CD4-positive, alpha-beta T cell treated with Interleukin-1 beta for 1 hour (primary cell): ENCODE measurements around the gene SEH1L.
"Not testable (repeated sequence)": the region's sequence is repeated elsewhere in the genome, so short reads cannot be mapped to it uniquely, and the experiment has no call there.

Source experiments
- DNase-seq, 2 donors: peaks; one replicate each; pipeline ENCODE4 v3.0.0-alpha.2; 2020 to 2022

SEH1L gene

DNA sequence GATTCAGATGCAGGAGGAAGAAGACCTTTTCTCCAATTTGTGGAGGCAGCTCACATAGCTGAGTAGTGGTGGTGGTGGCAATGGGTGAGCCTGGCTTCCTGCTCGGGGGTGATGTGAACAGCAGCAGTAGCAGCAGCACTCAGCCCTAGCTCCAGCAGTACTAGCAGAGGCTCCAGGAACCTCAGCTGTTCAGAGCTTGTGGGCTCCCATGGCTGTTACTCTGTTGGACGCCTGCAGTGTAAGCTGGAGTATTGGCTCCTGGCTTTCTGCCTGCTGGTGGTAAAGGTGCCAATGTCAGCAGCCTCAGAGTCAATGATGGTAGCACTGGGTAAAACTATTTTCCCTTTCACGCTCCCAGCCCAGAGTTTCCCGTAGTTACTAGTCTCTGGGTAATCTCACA lies 3.1 kb upstream of the SEH1L start:
- DNase-seq: no peak

DNA sequence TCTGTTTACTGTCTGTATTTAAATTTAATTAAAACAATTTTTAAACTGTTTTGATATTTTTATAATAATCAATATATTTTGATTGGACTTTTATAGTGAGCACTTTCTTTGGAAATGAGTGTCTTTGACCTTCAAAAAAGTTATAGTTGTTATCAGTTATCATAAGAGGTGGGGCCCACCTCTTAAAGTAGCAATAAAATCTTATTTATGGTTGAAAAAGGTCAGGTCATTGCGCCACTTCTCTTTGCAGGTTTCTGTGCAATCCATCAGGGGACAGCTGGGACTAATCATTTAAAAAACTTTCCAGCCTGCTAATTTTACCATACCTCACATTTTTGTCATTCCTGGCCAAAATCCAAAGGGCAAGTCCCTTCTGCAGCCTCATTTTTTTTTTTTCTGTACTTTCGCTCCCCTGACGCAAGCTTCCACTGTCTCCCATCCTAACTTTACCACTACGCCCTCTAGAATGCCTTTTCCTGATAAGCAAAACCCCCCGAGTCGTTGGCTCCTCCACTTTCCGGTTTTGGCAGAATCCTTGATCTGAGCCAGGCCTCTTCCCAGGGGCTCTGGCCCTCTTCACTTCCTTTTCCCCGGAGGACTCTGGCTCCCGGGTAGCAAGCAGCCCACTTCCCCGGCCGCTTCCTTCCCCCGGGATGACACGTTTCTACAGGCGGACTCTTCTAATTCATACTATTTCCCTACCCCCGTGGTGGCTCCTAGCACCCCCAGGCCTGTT lies 1.1 kb upstream of the SEH1L start:
- peak in 1 of 2 donors; percentile 11 for DNase-seq

DNA sequence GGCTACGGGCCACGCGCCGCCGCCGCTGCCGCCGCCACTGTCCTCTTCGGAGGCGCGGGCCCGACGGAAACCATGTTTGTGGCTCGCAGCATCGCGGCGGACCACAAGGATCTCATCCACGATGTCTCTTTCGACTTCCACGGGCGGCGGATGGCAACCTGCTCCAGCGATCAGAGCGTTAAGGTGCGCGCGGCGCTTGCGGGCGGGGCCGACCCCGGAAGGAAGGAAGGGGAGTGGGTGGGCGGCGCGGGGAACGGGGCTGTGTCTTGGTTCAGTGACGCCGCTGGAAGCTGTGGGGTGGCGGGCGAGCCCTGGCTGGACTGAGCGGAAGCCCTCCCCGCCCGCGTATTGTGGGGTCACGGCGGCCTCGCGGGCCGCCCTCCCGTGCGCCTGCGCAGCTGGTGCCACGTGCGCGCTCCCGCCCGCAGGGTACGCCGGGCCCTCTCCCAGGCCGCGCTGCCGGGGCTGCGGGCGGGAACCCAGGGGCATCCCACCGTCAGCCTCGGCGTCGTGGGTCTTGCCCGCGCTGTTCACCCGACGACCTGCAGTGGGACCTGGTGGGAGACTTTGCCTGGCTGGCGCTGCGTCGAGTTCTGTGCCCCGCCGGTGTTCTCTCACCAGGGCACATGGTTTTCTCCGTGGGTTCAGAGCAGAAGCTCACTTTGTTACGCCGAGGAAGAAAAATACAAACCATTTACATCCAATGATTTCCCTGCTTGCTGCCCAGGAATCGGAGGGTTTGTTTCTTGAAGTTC lies 416 bp downstream of the SEH1L start:
- DNase-seq: peak; percentile 99

DNA sequence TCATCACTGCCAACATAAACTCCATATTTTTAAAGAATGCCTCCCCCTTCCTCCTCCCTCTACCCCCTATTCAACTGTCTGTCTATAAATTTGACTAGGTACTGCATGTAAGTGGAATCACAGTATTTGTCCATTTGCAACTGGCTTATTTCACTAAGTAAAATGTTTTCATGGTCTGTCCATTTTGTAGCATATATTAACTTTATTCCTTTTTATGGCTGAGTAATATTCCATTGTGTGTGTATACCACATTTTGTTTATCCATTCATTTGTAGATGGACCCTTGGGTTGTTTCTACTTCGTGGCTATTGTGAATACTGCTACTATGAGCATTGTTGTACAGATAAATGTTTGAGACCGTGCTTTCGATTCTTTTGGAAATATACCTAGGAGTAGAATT lies 10.7 kb downstream of the SEH1L start:
- no peak for DNase-seq

DNA sequence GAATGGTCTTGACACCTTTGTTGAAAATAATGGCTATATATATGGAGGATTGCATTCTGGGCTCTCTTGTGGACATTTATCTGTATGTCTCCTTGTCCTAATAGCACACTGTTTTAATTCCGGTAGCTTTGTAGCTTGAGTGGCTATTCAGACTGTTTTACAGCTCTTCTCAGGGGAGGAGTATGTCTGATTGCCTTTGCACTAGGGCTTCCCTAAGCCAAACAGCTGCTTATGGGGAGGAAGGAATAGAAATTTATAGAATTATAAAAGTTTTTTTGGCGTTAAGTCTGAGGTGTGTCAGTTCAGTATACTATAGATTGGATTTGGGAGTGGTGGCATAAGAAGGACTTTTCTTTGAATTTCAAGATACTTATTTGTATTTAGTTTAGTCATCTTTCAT lies 12.6 kb downstream of the SEH1L start:
- DNase-seq: no peak

DNA sequence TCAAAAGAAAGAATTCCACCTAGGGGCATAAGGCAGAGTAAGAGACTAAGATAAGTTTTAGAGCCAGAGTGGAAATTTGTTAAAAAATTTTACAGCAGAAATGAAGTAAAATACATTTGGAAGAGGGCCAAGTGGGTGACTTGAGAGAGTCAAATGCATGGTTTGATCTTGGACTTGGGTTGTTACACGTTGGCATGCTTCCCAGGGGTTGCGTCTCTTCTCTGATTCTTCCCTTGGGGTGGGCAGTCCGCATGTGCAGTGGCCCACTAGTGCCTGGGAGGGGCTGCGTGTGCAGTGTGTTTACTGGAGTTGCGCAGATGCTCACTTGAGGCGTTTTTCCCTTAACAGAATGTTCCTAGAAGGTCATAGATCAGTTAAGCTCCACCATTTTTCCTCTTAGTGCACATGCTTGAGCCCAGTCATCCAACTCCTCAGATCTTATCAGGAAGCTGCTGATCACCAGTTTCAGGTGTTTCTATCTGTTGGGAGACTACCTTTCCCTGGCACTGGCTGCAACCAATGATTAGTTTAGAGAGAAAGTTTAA lies 13.1 kb downstream of the SEH1L start:
- no peak for DNase-seq

DNA sequence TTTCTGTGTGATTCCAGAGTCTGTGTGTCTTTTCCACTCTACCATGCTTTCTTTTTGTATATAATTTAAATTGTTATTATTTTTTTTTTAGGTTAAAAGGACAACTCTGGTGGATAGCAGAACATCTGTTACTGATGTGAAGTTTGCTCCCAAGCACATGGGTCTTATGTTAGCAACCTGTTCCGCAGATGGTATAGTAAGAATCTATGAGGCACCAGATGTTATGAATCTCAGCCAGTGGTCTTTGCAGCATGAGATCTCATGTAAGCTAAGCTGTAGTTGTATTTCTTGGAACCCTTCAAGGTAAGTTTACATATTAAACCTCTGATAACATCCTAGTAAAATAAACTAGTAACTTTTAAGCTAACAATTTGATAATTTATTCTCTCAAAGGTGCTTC lies 15.3 kb downstream of the SEH1L start:
- no peak for DNase-seq

DNA sequence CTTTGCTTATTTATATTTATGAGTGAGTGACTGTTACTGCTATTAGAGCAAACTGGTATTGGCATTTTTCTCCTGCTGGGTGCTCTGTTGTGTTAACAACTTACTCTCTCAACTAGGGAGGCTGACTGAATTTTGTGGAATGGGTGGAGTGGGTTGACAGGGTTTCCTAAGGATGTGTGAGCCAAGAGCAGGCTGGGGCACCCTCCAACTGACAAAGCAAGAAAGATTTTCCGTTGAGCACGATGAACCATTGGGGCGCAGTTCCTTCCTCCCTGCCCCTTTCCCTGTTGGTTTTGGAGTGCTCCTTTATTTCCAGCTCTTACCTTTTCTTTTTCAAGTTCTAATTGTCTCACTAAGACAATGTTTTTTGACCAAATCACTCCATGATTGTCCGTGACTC lies 20.3 kb downstream of the SEH1L start:
- DNase-seq: no peak

DNA sequence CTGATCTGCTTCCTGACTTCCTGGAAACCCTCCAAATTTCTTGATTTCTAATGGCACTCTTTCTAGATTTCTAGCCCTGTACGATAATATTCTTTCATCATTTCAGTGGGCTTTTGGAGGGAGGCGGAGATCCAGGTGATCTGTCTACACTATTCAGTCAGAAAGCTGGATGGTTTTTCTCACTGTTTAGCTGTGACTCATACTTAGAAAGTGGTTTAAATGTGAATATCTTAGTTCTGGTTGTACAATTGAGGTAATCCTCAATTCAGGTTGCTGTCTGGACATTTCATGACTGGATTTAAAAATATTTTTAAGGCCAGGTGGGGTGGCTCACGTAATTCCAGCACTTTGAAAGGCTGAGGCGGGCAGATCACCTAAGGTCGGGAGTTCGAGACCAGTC lies 20.8 kb downstream of the SEH1L start:
- DNase-seq: no peak

DNA sequence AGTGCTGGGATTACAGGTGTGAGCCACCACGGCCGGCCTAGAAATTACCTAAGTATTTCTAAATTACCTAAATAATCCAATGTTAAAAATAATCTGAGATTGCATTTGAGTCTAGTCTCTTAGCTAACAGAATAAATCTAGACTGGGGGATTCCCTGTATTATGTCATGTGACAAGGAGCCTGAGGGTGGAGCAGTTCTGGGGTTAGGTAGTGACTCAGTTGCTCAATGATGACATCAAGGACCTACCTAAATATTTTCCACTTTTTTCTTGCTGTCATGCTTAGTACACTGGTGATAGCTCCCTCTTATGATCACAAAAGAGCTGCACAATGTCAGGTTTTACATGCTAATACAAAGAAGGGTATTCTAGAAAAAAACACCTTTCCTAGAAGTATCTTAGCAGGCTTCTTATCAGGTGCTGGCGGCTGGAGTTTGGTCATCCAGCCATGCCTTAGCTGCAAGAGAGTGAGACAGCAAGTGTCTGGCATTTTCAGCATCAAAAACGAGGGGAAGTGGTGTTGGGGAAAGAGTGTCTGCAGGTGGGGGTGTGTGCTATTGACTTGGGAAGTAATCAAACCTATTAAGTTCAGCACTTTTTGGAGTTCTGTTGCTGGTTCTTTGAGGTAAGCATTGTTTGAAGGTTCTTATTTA lies 25.9 kb downstream of the SEH1L start:
- DNase-seq: no peak

DNA sequence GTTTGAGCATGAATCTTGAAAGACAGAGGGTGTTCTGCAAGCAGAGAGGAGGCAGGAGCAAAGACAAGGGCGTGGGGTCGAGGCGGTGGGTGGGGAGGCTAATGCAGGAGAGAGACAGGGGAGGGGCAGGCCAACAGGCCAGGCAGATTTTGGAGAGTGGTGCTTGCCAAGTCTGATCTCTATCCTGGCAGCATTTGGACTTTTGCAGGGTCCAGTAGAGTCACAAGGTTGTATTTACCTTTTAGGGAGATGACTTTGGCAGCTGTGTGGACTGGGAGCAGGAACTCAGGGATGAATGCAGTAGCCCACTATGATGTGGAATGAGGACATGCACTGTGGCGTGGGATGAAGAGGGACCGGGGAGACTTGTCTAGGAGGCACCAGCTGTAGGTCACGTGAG lies 27.7 kb downstream of the SEH1L start:
- DNase-seq: no peak

DNA sequence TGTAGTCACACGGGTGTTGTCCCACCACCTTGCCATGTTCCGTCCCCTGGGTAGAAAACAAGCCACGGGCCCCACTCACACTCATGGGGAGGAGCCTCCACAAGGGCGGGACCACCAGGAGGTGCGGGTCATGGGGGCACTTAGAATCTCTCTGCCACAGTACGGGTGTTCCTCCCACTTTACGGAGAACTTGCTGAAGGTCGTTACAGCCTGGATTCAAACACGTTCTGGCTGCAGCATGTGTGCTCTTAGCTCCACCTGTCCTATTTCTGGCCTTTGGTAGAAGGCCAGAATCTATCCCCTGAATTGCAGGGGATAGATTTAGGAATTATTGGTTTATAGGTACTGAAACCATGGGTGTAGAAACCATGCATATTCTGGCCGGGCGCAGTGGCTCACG lies 28.5 kb downstream of the SEH1L start:
- DNase-seq: no peak

DNA sequence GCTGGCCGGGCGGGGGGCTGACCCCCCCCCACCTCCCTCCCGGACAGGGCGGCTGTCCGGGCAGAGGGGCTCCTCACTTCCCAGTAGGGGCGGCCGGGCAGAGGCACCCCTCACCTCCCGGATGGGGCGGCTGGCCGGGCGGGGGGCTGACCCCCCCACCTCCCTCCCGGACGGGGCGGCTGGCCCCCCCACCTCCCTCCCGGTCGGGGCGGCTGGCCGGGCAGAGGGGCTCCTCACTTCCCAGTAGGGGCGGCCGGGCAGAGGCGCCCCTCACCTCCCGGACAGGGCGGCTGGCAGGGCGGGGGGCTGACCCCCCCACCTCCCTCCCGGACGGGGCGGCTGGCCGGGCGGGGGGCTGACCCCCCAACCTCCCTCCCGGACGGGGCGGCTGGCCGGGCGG lies 32.3 kb downstream of the SEH1L start:
- not testable (repeated sequence) for DNase-seq

DNA sequence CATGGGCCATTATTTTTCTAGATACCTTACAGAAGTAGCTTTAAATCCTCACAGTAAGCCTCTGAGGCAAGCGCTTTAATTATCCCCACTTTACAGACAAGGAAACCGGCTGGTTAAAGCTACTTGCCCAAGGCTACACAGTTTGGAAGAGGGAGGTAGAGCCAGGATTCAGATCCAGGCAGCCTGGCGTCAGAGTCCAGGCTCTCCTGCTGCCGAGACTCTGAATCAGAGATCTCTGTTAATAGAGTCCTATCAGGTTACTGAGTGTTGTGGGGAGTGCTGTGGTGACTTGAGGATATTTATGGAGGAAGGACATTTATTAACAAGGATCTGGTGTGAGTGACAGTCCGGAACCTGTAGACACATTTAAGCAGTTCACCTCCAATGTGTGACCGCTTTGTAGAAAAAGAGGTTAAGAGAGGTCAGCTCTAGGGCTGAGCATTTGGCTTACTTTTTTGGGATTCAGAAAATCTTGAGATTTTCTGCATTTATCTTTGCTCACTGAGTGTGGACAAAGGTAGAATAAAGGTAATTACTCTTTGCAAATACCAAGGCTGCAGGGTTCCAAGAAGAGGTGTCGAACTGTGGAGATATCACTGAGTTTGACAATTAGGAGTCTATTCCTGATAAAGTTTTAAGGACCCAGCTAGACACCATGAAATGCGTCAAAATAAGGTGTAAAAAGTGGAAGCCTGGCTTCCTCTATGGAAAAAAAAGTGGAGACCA lies 41.7 kb downstream of the SEH1L start:
- DNase-seq: no peak

DNA sequence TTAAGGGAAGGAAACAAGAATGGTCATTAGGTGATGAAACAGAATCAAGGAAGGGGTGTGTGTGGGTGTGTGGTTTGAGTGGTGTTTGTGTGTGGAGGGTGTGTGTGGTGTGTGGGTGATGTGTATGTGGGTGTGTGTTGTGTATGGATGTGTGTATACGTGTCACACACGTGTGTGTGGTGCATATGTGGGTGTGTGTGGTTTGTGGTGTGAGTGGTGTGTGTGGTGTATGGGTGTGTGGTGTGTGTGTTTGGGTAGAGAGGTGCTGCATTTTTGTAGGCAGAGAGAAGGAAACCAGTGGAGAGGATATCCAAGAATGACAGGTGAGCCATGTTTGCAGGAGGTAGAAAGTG lies 42.3 kb downstream of the SEH1L start:
- DNase-seq: peak; percentile 42 to 44

DNA sequence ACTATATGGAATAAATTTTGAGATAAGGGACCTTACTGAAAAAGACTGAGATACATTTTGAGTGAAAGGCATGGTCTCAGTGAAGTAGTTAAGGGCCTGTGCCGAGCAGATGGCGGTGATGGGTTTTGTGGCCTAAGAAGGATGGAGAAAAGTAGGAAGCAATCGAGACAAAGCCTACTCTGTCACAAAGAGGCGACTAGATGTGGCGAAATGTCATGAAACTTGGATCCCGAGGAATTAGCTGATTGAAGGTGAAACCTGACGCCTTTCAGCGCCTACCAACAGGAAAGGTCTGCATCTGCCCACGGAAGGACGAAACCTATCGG lies 42.8 kb downstream of the SEH1L start:
- DNase-seq: no peak

DNA sequence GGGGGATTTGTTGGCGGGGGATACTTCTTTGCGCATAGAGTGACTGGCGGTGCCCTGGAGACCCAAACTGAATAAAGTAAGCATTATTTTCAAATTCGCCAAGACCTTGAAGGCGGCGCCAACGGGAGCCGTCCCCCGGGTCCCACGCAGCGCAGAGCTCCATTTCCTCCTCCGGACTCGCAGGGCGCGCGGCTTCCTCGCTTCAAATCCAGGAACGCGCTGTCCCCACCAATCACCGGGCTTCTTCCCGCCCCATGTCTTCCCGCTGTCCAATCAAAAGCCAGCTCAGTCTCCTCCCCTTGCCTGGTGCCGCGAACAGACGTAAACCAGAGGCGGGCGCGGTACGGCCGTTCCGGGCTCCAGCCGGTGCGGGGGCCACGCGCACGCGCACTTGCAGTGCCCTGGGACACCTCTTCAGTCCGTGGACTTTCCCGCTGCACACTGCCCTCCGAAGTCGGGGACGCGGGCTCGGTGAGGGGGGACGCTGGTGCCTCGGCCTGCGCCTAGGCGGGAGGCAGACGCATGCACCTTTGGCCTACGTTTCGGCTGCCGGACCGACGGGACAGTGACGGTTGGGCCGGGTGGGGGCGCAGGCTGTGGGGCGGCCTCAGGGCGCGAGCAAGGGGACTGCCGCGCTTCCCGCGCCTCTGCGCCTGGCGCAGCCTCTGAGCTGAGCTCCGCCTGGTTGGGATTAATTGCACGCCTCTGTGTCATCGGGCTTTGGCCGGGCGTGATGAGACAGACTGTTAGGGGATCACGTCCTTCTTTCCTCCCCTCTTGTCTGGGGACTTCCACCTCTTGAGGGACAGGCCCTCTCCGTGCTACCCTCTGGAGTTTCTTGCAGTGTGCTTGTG lies 43.4 kb downstream of the SEH1L start, which contains the start of gene CEP192:
TSS of gene CEP192 (plus strand) at position 396 of the 854 bp plus-strand sequence. CDS start 8,063 bp downstream, outside the sequence.
- peak; percentile 98 to 99 for DNase-seq

DNA sequence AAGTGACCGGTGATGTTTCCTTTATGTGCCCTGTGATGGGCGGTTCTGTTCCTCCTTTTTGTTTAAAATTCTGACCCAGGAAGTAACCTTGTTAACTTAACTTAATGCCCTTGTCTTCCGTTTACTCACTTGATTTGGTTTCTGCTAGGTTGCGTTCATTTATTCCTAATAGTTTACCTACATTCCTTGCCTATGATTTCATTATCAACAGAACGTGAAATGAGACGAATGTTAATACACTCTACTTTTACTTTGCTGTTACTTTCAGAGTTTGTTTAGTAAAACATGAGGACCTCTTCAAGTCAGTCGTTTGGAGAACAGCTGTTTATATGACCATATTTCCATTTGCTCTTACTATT lies 44.0 kb downstream of the SEH1L start:
- no peak for DNase-seq

DNA sequence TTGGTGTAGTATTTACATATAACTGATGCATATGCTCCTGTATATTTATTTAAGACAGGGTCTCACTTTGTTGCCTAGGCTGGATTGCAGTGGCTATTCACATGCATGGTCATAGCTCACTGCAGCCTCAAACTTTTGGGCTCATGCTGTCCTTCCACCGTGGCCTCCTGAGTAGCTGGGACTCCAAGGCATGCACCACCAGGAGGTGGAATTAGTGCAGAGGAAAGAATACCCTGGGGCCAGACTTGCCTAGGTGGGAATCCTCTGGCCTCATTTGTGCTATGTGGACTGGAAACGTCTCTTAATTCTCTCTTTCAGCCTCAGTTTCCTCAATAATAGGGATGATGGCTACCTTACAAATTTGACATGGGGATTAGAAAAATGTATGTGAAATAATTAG lies 45.6 kb downstream of the SEH1L start:
- no peak for DNase-seq

DNA sequence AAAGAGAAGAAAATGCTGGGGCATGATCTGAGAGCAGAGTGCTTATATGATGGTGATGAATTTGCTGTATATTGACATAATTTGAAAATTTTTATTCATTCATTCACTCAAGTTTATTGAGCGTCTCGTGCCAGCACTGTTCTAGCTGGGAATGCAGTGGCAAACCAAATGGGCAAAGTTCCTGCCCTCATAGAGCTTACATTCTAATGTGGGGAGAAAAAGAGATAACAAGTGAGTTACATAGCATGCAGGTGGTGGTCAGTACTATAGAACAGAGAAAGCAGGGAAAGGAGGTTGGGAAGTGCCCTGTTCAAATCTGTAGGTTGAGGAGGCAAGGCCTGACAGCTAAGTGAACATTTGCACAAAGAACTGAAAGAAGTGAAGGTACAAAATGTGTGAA lies 47.6 kb downstream of the SEH1L start:
- DNase-seq: no peak

DNA sequence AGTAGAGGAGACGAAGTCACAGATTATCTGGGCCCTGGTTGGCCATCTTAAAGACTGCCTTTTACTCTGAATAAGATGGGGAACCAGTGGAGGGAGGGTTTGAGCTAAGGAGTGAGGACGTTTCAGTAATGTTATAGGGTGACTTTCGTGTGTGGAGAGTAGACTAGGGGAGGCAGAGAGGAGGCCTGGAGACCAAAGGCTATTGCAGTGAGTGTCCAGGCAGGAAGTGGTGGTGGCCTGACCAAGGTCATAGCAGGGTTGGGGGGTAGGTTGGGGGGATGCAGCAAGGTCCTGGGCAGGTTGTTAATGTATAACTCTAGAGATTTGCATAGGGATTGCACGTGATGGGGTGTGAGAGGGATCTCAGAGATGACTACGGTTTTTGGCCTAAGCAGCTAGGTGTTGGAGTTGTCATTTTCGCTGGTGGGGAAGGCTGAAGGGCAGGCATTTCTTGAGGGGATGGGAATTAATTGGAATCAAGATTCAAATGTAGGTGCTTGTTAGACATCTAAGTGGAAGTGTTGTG lies 48.2 kb downstream of the SEH1L start:
- no peak for DNase-seq

DNA sequence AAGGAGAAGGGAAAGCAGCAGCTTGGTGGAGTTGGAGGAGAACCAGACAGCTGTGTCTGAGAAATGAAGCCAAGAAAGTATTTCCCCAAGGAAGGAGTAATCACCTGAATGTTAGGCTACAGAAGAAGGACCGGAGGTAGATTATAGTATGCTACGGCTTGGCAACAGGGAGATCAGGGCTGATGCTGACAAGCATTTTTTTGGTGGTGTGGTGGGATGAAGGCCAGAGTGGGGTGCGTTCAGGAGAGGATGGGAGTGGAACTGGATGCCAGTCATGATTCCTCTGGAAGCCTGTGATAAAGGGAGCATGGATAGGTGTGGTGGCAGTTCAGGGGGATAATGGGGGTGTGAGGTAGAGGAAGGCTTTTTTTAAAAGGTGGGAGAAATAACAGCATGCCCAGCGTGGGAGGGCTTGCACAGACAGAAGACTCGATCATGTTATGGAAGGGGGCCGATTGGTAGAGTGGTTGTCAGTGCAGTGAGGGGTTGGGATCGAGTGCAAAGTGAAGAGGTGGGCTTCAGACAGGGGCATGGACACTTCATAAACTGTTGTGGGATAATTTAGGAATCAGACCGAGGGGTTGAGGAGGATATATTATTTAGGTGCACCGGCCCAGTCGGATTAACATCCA lies 49.0 kb downstream of the SEH1L start:
- no peak for DNase-seq
